PC-9 (cell line): ENCODE measurements around the gene TUSC2. TPM values are rescaled to one million over a fixed set of nuclear protein-coding genes. Genes with fewer than 3 reads are reported as not detected.

Experiments
- BruUV-seq: library from RNA; stranded (reverse); fragments of 400-500 nt; replicated peaks from 2 replicates; lab custom pipeline; 2021; lab: Mats Ljungman, UMichigan
- CTCF ChIA-PET: fragments of 300-600 bp; sonication (Branson Sonifier 250); formaldehyde crosslinking; loops from one replicate; lab custom pipeline; 2022; ENCODE audit warnings: antibody characterized with exemption; lab: Charles Lee
- POLR2A ChIA-PET: fragments of 300-600 bp; sonication (Branson Sonifier 250); formaldehyde crosslinking; loops from one replicate; lab custom pipeline; 2022; ENCODE audit warnings: antibody characterized with exemption; ENCODE audit not compliant: unreplicated experiment; lab: Charles Lee
- DNase-seq, 2 experiments: peaks; one replicate each; pipeline versions ENCODE4 v3.0.0 to v3.0.0-alpha.2; 2015 to 2022; ENCODE audit warnings: mixed read lengths in 1 of 2
- H2AFZ ChIP-seq: fragments of 200-600 bp; sonication (generic); 2 replicates; pipeline ENCODE4 v1.8.1; 2017; ENCODE audit warnings: antibody characterized with exemption
- H3F3A ChIP-seq: fragments of 200-600 bp; sonication (generic); 2 replicates; pipeline ENCODE4 v1.8.1; 2017; ENCODE audit warnings: antibody characterized with exemption, mild to moderate bottlenecking, low read depth; ENCODE audit not compliant: insufficient read depth
- H3K27ac ChIP-seq: fragments of 200-600 bp; sonication (generic); 2 replicates; pipeline ENCODE4 v1.6.1; 2016; ENCODE audit warnings: mixed run types
- H3K27me3 ChIP-seq: fragments of 200-600 bp; sonication (generic); 2 replicates; pipeline ENCODE4 v1.6.1; 2016; ENCODE audit warnings: low read depth, mixed run types; ENCODE audit not compliant: insufficient read depth
- H3K36me3 ChIP-seq: fragments of 200-600 bp; sonication (generic); 2 replicates; pipeline ENCODE4 v1.6.1; 2016; ENCODE audit warnings: low read depth, mixed run types
- H3K4me1 ChIP-seq: fragments of 200-600 bp; sonication (generic); replicated peaks from 2 replicates; pipeline ENCODE4 v1.6.1; 2016; ENCODE audit warnings: mixed run types; ENCODE audit not compliant: insufficient read depth
- H3K4me2 ChIP-seq: fragments of 200-600 bp; sonication (generic); 2 replicates; pipeline ENCODE4 v1.6.1; 2017; ENCODE audit warnings: mixed run types
- H3K4me3 ChIP-seq: fragments of 200-600 bp; sonication (generic); 2 replicates; pipeline ENCODE4 v1.6.1; 2016; ENCODE audit warnings: mixed run types
- H3K79me2 ChIP-seq: fragments of 200-600 bp; sonication (generic); 2 replicates; pipeline ENCODE4 v1.6.1; 2017; ENCODE audit warnings: low read depth, mixed run types
- H3K9me2 ChIP-seq: fragments of 200-600 bp; sonication (generic); 2 replicates; pipeline ENCODE4 v1.8.1; 2017; ENCODE audit warnings: mild to moderate bottlenecking; ENCODE audit not compliant: insufficient read depth
- H3K9me3 ChIP-seq: fragments of 200-600 bp; sonication (generic); 2 replicates; pipeline ENCODE4 v1.8.1; 2016; ENCODE audit warnings: low read depth; ENCODE audit not compliant: insufficient read depth
- H4K20me1 ChIP-seq: fragments of 200-600 bp; sonication (generic); 2 replicates; pipeline ENCODE4 v1.8.1; 2017; ENCODE audit not compliant: insufficient read depth
- EZH2 ChIP-seq: fragments of 200-600 bp; sonication (generic); IDR thresholded peaks from 2 replicates; pipeline ENCODE4 v1.8.0; 2017; ENCODE audit warnings: antibody characterized with exemption, low read depth
- intact Hi-C: fragments of 100-400 bp; cut with micrococcal nuclease; formaldehyde crosslinking; loops from one replicate; pipeline ENCODE4 v1.10.0; 2022; ENCODE audit not compliant: unreplicated experiment
- total RNA-seq: library from RNA; stranded (reverse); gene quantifications from 2 replicates; pipeline ENCODE4 v1.2.3, GENCODE V29; 2021
- TF ChIP-seq, protein P1 (sequence below): fragments of 200-600 bp; sonication (generic); conservative IDR thresholded peaks from 2 replicates; pipeline ENCODE4 v1.6.1; 2017; ENCODE audit warnings: mixed run types, antibody characterized with exemption, mild to moderate bottlenecking, moderate library complexity

The TUSC2 gene
- total RNA-seq, 1 experiment from 2014 or later, result 24.7 TPM

DNA sequence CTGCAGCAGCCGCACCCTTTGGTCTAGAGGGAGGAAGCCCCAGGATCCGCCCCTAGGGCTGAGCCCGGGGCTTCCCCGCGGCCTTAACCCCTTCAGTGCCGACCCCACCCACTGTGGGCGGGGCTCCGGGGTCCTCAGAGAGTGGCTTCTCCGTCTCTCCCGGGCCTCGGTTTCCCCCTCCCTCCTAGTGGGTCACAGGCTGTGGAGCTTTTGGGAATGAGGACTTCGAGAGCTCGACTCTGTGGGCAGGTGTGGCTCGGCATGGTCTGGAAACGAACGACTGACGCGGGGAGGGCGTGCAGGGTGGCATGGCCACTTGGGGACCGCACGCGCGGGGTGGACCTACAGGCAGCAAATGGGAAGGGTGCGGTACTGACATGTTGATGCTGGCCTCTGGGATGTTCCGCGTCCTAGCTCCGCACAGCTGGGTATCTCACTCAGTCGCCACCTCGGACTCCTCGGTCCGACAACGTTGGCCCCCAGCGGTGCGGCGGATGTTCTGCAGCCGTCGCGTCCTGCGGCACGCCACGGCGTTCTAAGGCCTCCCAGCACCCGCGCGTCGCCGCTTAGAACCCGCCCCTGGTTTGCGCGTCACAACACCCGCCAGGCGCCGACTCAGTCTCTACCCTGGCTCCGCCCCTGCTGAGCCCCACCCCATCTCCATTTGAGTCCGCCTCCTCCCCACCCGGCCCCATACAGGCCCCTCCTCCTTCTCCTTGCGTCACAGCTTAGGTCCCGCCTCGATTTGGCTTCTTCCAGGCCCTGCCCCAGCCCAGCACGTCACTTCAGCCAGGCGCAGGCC is 29.0 kb downstream of the TUSC2 start, which contains the start of the genes HYAL3 and NAA80:
Gene HYAL3, minus strand, starts transcription at position 570 of the 802 bp plus-strand sequence. CDS start 3,803 bp downstream, outside the sequence.
Gene NAA80, minus strand, starts transcription at position 570 of the 802 bp plus-strand sequence. CDS start 1,942 bp downstream, outside the sequence.
- H3K79me2 ChIP-seq, result 0 out of 2 replicates have a peak, but pooled peaks cover 10% of the 10 kb centered on the region
- no peaks in the 10 kb centered on the region for H3K9me3 ChIP-seq
- H3K4me2 ChIP-seq, result peak within 1 kb of the TSS; percentile 94
- DNase-seq, result peak; percentile 94 to 99
- TF ChIP-seq, protein P1, sequence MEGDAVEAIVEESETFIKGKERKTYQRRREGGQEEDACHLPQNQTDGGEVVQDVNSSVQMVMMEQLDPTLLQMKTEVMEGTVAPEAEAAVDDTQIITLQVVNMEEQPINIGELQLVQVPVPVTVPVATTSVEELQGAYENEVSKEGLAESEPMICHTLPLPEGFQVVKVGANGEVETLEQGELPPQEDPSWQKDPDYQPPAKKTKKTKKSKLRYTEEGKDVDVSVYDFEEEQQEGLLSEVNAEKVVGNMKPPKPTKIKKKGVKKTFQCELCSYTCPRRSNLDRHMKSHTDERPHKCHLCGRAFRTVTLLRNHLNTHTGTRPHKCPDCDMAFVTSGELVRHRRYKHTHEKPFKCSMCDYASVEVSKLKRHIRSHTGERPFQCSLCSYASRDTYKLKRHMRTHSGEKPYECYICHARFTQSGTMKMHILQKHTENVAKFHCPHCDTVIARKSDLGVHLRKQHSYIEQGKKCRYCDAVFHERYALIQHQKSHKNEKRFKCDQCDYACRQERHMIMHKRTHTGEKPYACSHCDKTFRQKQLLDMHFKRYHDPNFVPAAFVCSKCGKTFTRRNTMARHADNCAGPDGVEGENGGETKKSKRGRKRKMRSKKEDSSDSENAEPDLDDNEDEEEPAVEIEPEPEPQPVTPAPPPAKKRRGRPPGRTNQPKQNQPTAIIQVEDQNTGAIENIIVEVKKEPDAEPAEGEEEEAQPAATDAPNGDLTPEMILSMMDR, result no peak
- no peak for TF ChIP-seq EZH2
- no peaks in the 10 kb centered on the region for H3K36me3 ChIP-seq
- peaks cover 20% of the 10 kb centered on the region for H3K4me1 ChIP-seq
- no peaks in the 10 kb centered on the region for H3K9me2 ChIP-seq
- peak within 1 kb of the TSS; percentile 94 for H2AFZ ChIP-seq
- intact Hi-C loops, result loop anchor here (1.0 to 2.0 kb wide), 2 partner anchors 18 to 34 kb away; no protein-coding TSS in a partner anchor
- POLR2A ChIA-PET, result interaction anchor here (0.5 to 1.2 kb wide), 10 partner anchors 18 to 329 kb away, joined by 3 to 36 read pairs (median 6); partner anchors contain the start of genes SEMA3B and TUSC2
- BruUV-seq, result no TSS peak
- peak within 1 kb of the TSS; percentile 95 for H3K4me3 ChIP-seq
- no peaks in the 10 kb centered on the region for H3K27me3 ChIP-seq
- peak within 1 kb of the TSS; percentile 76 for H3K27ac ChIP-seq
- H4K20me1 ChIP-seq, result no peaks in the 10 kb centered on the region
- peaks cover 9% of the 10 kb centered on the region; the same call in 1 of the 2 replicates for H3F3A ChIP-seq
- CTCF ChIA-PET, result interaction anchor here (0.5 to 0.9 kb wide), 6 partner anchors 19 to 270 kb away, joined by 3 to 9 read pairs (median 4); partner anchors contain the start of genes HEMK1 and TUSC2

DNA sequence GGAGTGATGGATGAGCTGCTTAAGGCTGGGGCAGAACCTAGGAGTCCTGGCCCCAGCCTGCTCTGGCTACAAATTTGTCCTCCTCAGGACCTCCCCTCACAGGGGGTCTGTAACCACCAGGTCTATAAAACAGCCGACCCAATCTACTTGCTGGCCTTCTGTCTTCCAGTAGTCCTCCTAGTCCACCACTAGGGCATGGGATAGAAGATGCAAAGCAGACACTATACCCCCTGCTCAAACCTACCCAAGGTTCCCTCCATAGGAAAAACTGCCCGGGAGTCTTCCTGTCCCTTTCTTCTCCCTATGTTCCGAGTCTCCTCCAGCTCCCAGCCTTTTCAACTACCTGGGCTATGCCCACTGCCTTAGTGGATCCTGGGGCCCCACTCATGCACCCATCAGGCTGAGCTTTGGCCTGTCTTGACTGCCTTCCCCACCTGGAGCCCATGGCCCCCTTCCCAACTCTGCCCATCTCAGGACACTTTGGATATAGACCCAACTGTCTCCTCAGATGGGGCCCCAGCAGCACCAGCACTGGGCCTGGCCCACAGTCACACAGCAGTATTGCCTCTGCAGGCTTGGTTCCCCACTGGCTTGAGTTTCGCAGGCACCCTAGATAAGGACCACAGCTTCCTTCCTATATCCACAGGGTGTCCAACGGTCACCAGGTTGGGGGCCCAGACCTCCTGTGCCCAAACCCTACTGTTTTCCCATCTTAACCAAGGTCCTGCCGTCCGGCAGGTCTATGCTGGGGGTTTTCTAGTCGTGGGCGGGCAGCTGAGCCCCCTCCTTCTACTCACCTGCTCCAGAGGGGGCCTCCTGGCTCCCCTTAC is 29.9 kb downstream of the TUSC2 start:
- Histone ChIP-seq H3K9me3 (no peaks in the 10 kb centered on the region), H3K36me3 (no peaks in the 10 kb centered on the region), H3F3A (peaks cover 9% of the 10 kb centered on the region; the same call in 1 of the 2 replicates), H3K9me2 (no peaks in the 10 kb centered on the region), H3K4me2 (peak overlapping the region; percentile 94), H3K27ac (no peak overlapping the region), H3K79me2 (0 out of 2 replicates have a peak, but pooled peaks cover 10% of the 10 kb centered on the region), H3K4me1 (peaks cover 20% of the 10 kb centered on the region), H3K27me3 (no peaks in the 10 kb centered on the region), H2AFZ (no peak overlapping the region), H3K4me3 (peak overlapping the region; percentile 95), H4K20me1 (no peaks in the 10 kb centered on the region)
- intact Hi-C loops, result loop anchor here (2.0 kb wide), 1 partner anchor 33 kb away; no protein-coding TSS in a partner anchor
- no peak for DNase-seq
- TSS peak; percentile 41 for BruUV-seq
- ChIA-PET CTCF (no interaction called here), POLR2A (interaction anchor here (0.6 kb wide), 1 partner anchor 271 kb away, joined by 3 read pairs; the partner anchor contains the start of gene HEMK1)
- TF ChIP-seq, protein P1, result no peak

DNA sequence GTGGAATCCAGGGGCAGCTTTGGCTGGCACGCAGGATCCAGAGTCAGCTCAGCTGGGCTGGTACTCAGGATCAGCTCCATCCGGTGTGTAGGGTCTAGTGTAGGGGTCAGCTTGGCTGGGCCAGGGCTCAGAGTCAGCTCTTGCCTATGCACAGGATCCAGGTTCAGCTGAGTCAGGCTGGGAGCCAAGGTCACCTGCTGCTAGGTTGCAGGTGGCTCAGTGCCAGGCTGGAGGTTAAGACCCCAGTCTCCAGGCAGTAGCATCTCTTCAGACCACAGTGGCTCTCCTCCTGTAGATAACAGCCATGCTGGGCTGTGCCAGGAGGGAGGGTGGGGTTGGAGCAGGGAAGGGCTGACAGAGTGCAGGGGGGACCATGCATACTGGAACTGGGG is 30.6 kb downstream of the TUSC2 start:
- no TSS peak for BruUV-seq
- Histone ChIP-seq H3K4me1 (peaks cover 26% of the 10 kb centered on the region), H3K27me3 (no peaks in the 10 kb centered on the region), H3K9me2 (no peaks in the 10 kb centered on the region), H3K9me3 (no peaks in the 10 kb centered on the region), H3F3A (peaks cover 9% of the 10 kb centered on the region; the same call in 1 of the 2 replicates), H3K27ac (no peak overlapping the region), H3K79me2 (0 out of 2 replicates have a peak, but pooled peaks cover 10% of the 10 kb centered on the region), H3K4me3 (no peak overlapping the region), H4K20me1 (no peaks in the 10 kb centered on the region), H2AFZ (no peak overlapping the region), H3K36me3 (no peaks in the 10 kb centered on the region), H3K4me2 (no peak overlapping the region)
- TF ChIP-seq, protein P1, result no peak
- no peak for TF ChIP-seq EZH2
- intact Hi-C loops, result no loop called here
- ChIA-PET CTCF (no interaction called here), POLR2A (interaction anchor here (0.6 kb wide), 1 partner anchor 272 kb away, joined by 3 read pairs; the partner anchor contains the start of gene HEMK1)
- DNase-seq, result no peak
